ENCODE data around the gene STX12.
"Not testable (repeated sequence)": the region's sequence is repeated elsewhere in the genome, so short reads cannot be mapped to it uniquely, and the experiment has no call there.

Gene STX12

GRCh38 chr1:27816921-27817630, 44.1 kb downstream of the STX12 start:
- no peak overlapping the region for H3K4me3 Mint-ChIP-seq
- H3K27me3 Mint-ChIP-seq = no peaks in the 10 kb centered on the region
- no peaks in the 10 kb centered on the region for H3K4me1 Mint-ChIP-seq
- no peak for ATAC-seq (replicated peaks; ENCODE audit: extremely low read depth, poor library complexity, severe bottlenecking)
- H3K36me3 Mint-ChIP-seq (ENCODE audit: insufficient read depth) = peaks cover 58% of the 10 kb centered on the region
- DNase-seq (ENCODE audit: low spot score in 2 of 2) = no peak
- H3K9me3 Mint-ChIP-seq = no peaks in the 10 kb centered on the region
- no peak overlapping the region for H3K27ac Mint-ChIP-seq (ENCODE audit: low read depth)

GRCh38 chr1:27821761-27822315, 48.8 kb downstream of the STX12 start:
- no peaks in the 10 kb centered on the region for H3K27me3 Mint-ChIP-seq
- no peaks in the 10 kb centered on the region for H3K4me1 Mint-ChIP-seq
- ATAC-seq (replicated peaks; ENCODE audit: extremely low read depth, poor library complexity, severe bottlenecking) (no peak), DNase-seq (ENCODE audit: low spot score in 2 of 2) (no peak)
- peaks cover 33% of the 10 kb centered on the region for H3K36me3 Mint-ChIP-seq (ENCODE audit: insufficient read depth)
- no peak overlapping the region for H3K27ac Mint-ChIP-seq (ENCODE audit: low read depth)
- no peaks in the 10 kb centered on the region for H3K9me3 Mint-ChIP-seq
- H3K4me3 Mint-ChIP-seq = no peak overlapping the region

- H3K36me3 Mint-ChIP-seq (ENCODE audit: insufficient read depth) = peaks cover 19% of the 10 kb centered on the region
- no peak for DNase-seq (ENCODE audit: low spot score in 2 of 2)
- ATAC-seq (replicated peaks; ENCODE audit: extremely low read depth, poor library complexity, severe bottlenecking) = no peak
- H3K9me3 Mint-ChIP-seq = no peaks in the 10 kb centered on the region
- no peaks in the 10 kb centered on the region for H3K4me1 Mint-ChIP-seq
- no peaks in the 10 kb centered on the region for H3K27me3 Mint-ChIP-seq
- H3K27ac Mint-ChIP-seq (ENCODE audit: low read depth) = no peak overlapping the region
- no peak overlapping the region for H3K4me3 Mint-ChIP-seq
Observed at GRCh38 chr1:27823784-27824183, 50.8 kb downstream of the STX12 start.

- no peak overlapping the region for H3K27ac Mint-ChIP-seq (ENCODE audit: low read depth)
- no peak overlapping the region for H3K4me3 Mint-ChIP-seq
- no peaks in the 10 kb centered on the region for H3K9me3 Mint-ChIP-seq
- no peaks in the 10 kb centered on the region for H3K4me1 Mint-ChIP-seq
- H3K36me3 Mint-ChIP-seq (ENCODE audit: insufficient read depth) = peaks cover 13% of the 10 kb centered on the region
- no peak for DNase-seq (ENCODE audit: low spot score in 2 of 2)
- no peak for ATAC-seq (replicated peaks; ENCODE audit: extremely low read depth, poor library complexity, severe bottlenecking)
- no peaks in the 10 kb centered on the region for H3K27me3 Mint-ChIP-seq
Observed at GRCh38 chr1:27824411-27824810, 51.4 kb downstream of the STX12 start.

GRCh38 chr1:27829339-27829960, 56.4 kb downstream of the STX12 start:
- not testable (repeated sequence) for DNase-seq (ENCODE audit: low spot score in 2 of 2); H3K27ac Mint-ChIP-seq (ENCODE audit: low read depth)
- peaks cover 17% of the 10 kb centered on the region for H3K36me3 Mint-ChIP-seq (ENCODE audit: insufficient read depth)

GRCh38 chr1:27830621-27831440, 57.8 kb downstream of the STX12 start, which contains the start of gene PPP1R8:
Gene PPP1R8, plus strand, starts transcription at chr1:27830782. Its CDS starts 54 bp downstream, at chr1:27830836.
- H3K9me3 Mint-ChIP-seq = no peaks in the 10 kb centered on the region
- ATAC-seq (replicated peaks; ENCODE audit: extremely low read depth, poor library complexity, severe bottlenecking) = peak; percentile 97
- H3K4me1 Mint-ChIP-seq = peaks cover 23% of the 10 kb centered on the region
- no peaks in the 10 kb centered on the region for H3K27me3 Mint-ChIP-seq
- peak within 1 kb of the TSS; percentile 90 for H3K27ac Mint-ChIP-seq (ENCODE audit: low read depth)
- peaks cover 23% of the 10 kb centered on the region for H3K36me3 Mint-ChIP-seq (ENCODE audit: insufficient read depth)
- H3K4me3 Mint-ChIP-seq = peak within 1 kb of the TSS; percentile 93
- DNase-seq (ENCODE audit: low spot score in 2 of 2) = peak; percentile 66 to 76

More at GRCh38 chr1:27829339-27829960, 56.4 kb downstream of the STX12 start:
- peak overlapping the region; percentile 93 for H3K4me3 Mint-ChIP-seq
- H3K27me3 Mint-ChIP-seq; ATAC-seq (replicated peaks; ENCODE audit: extremely low read depth, poor library complexity, severe bottlenecking); H3K9me3 Mint-ChIP-seq: not testable (repeated sequence)
- H3K4me1 Mint-ChIP-seq = peaks cover 16% of the 10 kb centered on the region

GRCh38 chr1:27831568-27832410, 58.8 kb downstream of the STX12 start:
- Mint-ChIP-seq H3K27me3 (no peaks in the 10 kb centered on the region), H3K4me1 (peaks cover 25% of the 10 kb centered on the region), H3K9me3 (no peaks in the 10 kb centered on the region), H3K27ac (ENCODE audit: low read depth) (peak overlapping the region; percentile 90), H3K36me3 (ENCODE audit: insufficient read depth) (peaks cover 27% of the 10 kb centered on the region), H3K4me3 (peak overlapping the region; percentile 93)
- ATAC-seq (replicated peaks; ENCODE audit: extremely low read depth, poor library complexity, severe bottlenecking) (no peak), DNase-seq (ENCODE audit: low spot score in 2 of 2) (no peak)

GRCh38 chr1:27832762-27833161, 59.7 kb downstream of the STX12 start:
- DNase-seq (ENCODE audit: low spot score in 2 of 2) = no peak

GRCh38 chr1:27833470-27833869, 60.5 kb downstream of the STX12 start:
- ATAC-seq (replicated peaks; ENCODE audit: extremely low read depth, poor library complexity, severe bottlenecking) (no peak), DNase-seq (ENCODE audit: low spot score in 2 of 2) (no peak)
- no peak overlapping the region for H3K4me3 Mint-ChIP-seq
- H3K9me3 Mint-ChIP-seq = no peaks in the 10 kb centered on the region
- peaks cover 25% of the 10 kb centered on the region for H3K4me1 Mint-ChIP-seq
- H3K36me3 Mint-ChIP-seq (ENCODE audit: insufficient read depth) = peaks cover 31% of the 10 kb centered on the region
- no peak overlapping the region for H3K27ac Mint-ChIP-seq (ENCODE audit: low read depth)
- no peaks in the 10 kb centered on the region for H3K27me3 Mint-ChIP-seq

More at GRCh38 chr1:27832762-27833161, 59.7 kb downstream of the STX12 start:
- no peak for ATAC-seq (replicated peaks; ENCODE audit: extremely low read depth, poor library complexity, severe bottlenecking)
- Mint-ChIP-seq H3K27me3 (no peaks in the 10 kb centered on the region), H3K27ac (ENCODE audit: low read depth) (no peak overlapping the region), H3K36me3 (ENCODE audit: insufficient read depth) (peaks cover 31% of the 10 kb centered on the region), H3K9me3 (no peaks in the 10 kb centered on the region), H3K4me1 (peaks cover 25% of the 10 kb centered on the region), H3K4me3 (peak overlapping the region; percentile 93)

- peaks cover 25% of the 10 kb centered on the region for H3K4me1 Mint-ChIP-seq
- no peaks in the 10 kb centered on the region for H3K9me3 Mint-ChIP-seq
- no peaks in the 10 kb centered on the region for H3K27me3 Mint-ChIP-seq
- no peak overlapping the region for H3K27ac Mint-ChIP-seq (ENCODE audit: low read depth)
- peaks cover 36% of the 10 kb centered on the region for H3K36me3 Mint-ChIP-seq (ENCODE audit: insufficient read depth)
- no peak for ATAC-seq (replicated peaks; ENCODE audit: extremely low read depth, poor library complexity, severe bottlenecking)
- no peak for DNase-seq (ENCODE audit: low spot score in 2 of 2)
- no peak overlapping the region for H3K4me3 Mint-ChIP-seq
Observed at GRCh38 chr1:27835046-27835445, 62.0 kb downstream of the STX12 start.

GRCh38 chr1:27835501-27835900, 62.5 kb downstream of the STX12 start:
- DNase-seq (ENCODE audit: low spot score in 2 of 2) (no peak), ATAC-seq (replicated peaks; ENCODE audit: extremely low read depth, poor library complexity, severe bottlenecking) (no peak)
- peaks cover 40% of the 10 kb centered on the region for H3K36me3 Mint-ChIP-seq (ENCODE audit: insufficient read depth)
- peak overlapping the region; percentile 41 for H3K27ac Mint-ChIP-seq (ENCODE audit: low read depth)
- H3K9me3 Mint-ChIP-seq = no peaks in the 10 kb centered on the region
- no peak overlapping the region for H3K4me3 Mint-ChIP-seq
- H3K27me3 Mint-ChIP-seq = no peaks in the 10 kb centered on the region
- H3K4me1 Mint-ChIP-seq = peaks cover 25% of the 10 kb centered on the region

GRCh38 chr1:27849951-27850350, 76.9 kb downstream of the STX12 start:
- DNase-seq (ENCODE audit: low spot score in 2 of 2) (no peak), ATAC-seq (replicated peaks; ENCODE audit: extremely low read depth, poor library complexity, severe bottlenecking) (no peak)
- Mint-ChIP-seq H3K9me3 (no peaks in the 10 kb centered on the region), H3K36me3 (ENCODE audit: insufficient read depth) (peaks cover 51% of the 10 kb centered on the region), H3K4me3 (no peak overlapping the region), H3K27me3 (no peaks in the 10 kb centered on the region), H3K27ac (ENCODE audit: low read depth) (no peak overlapping the region), H3K4me1 (no peaks in the 10 kb centered on the region)
